ENCODE results near the gene NOL4L. TPM values are rescaled to one million over a fixed set of nuclear protein-coding genes. Genes with fewer than 3 reads are reported as not detected.

Gene NOL4L
- total RNA-seq, 2 donors from 2014 or later, result 9.9 to 28.5 TPM

GRCh38 chr20:32458837-32459220, 126.3 kb downstream of the NOL4L start:
- H3K27me3 Mint-ChIP-seq, result no peaks in the 10 kb centered on the region
- peaks cover 8% of the 10 kb centered on the region for H3K36me3 Mint-ChIP-seq (ENCODE audit: low read depth)
- no peaks in the 10 kb centered on the region for H3K9me3 Mint-ChIP-seq
- H3K27ac Mint-ChIP-seq, result peak overlapping the region; percentile 78
- ATAC-seq (replicated peaks), result no peak
- H3K4me1 Mint-ChIP-seq, result no peaks in the 10 kb centered on the region
- no peak overlapping the region for H3K4me3 Mint-ChIP-seq

GRCh38 chr20:32458061-32458836, 126.9 kb downstream of the NOL4L start:
- H3K4me3 Mint-ChIP-seq, result no peak overlapping the region
- H3K9me3 Mint-ChIP-seq, result no peaks in the 10 kb centered on the region
- H3K27me3 Mint-ChIP-seq, result no peaks in the 10 kb centered on the region
- peaks cover 13% of the 10 kb centered on the region for H3K36me3 Mint-ChIP-seq (ENCODE audit: low read depth)
- no peak for ATAC-seq (replicated peaks)
- H3K4me1 Mint-ChIP-seq, result no peaks in the 10 kb centered on the region
- peak overlapping the region; percentile 78 for H3K27ac Mint-ChIP-seq

- H3K27me3 Mint-ChIP-seq, result no peaks in the 10 kb centered on the region
- H3K9me3 Mint-ChIP-seq, result no peaks in the 10 kb centered on the region
- ATAC-seq (replicated peaks), result no peak
- peaks cover 20% of the 10 kb centered on the region for H3K36me3 Mint-ChIP-seq (ENCODE audit: low read depth)
- peak overlapping the region; percentile 78 for H3K27ac Mint-ChIP-seq
- H3K4me1 Mint-ChIP-seq, result no peaks in the 10 kb centered on the region
- H3K4me3 Mint-ChIP-seq, result no peak overlapping the region
These were observed 127.6 kb downstream of the NOL4L start for GRCh38 chr20:32457479-32457986.

GRCh38 chr20:32456869-32457478, 128.2 kb downstream of the NOL4L start:
- no peak overlapping the region for H3K27ac Mint-ChIP-seq
- peaks cover 16% of the 10 kb centered on the region for H3K36me3 Mint-ChIP-seq (ENCODE audit: low read depth)
- H3K4me1 Mint-ChIP-seq, result no peaks in the 10 kb centered on the region
- no peaks in the 10 kb centered on the region for H3K9me3 Mint-ChIP-seq
- H3K4me3 Mint-ChIP-seq, result no peak overlapping the region
- H3K27me3 Mint-ChIP-seq, result no peaks in the 10 kb centered on the region
- no peak for ATAC-seq (replicated peaks)

- Mint-ChIP-seq H3K27ac (no peak overlapping the region), H3K9me3 (no peaks in the 10 kb centered on the region), H3K4me3 (no peak overlapping the region), H3K36me3 (ENCODE audit: low read depth) (peaks cover 16% of the 10 kb centered on the region), H3K4me1 (no peaks in the 10 kb centered on the region), H3K27me3 (no peaks in the 10 kb centered on the region)
- ATAC-seq (replicated peaks), result no peak
These were observed 129.0 kb downstream of the NOL4L start for GRCh38 chr20:32455901-32456701.

GRCh38 chr20:32455171-32455900, 129.8 kb downstream of the NOL4L start:
- Mint-ChIP-seq H3K4me3 (no peak overlapping the region), H3K27ac (peak overlapping the region; percentile 58), H3K4me1 (no peaks in the 10 kb centered on the region), H3K27me3 (no peaks in the 10 kb centered on the region), H3K9me3 (no peaks in the 10 kb centered on the region), H3K36me3 (ENCODE audit: low read depth) (peaks cover 16% of the 10 kb centered on the region)
- no peak for ATAC-seq (replicated peaks)

GRCh38 chr20:32454164-32455145, 130.7 kb downstream of the NOL4L start:
- no peak for ATAC-seq (replicated peaks)
- H3K4me3 Mint-ChIP-seq, result no peak overlapping the region
- peaks cover 23% of the 10 kb centered on the region for H3K36me3 Mint-ChIP-seq (ENCODE audit: low read depth)
- no peaks in the 10 kb centered on the region for H3K27me3 Mint-ChIP-seq
- no peaks in the 10 kb centered on the region for H3K9me3 Mint-ChIP-seq
- no peaks in the 10 kb centered on the region for H3K4me1 Mint-ChIP-seq
- H3K27ac Mint-ChIP-seq, result peak overlapping the region; percentile 58

GRCh38 chr20:32453467-32454163, 131.5 kb downstream of the NOL4L start:
- ATAC-seq (replicated peaks), result no peak
- Mint-ChIP-seq H3K4me3 (no peak overlapping the region), H3K9me3 (no peaks in the 10 kb centered on the region), H3K27me3 (no peaks in the 10 kb centered on the region), H3K36me3 (ENCODE audit: low read depth) (peaks cover 28% of the 10 kb centered on the region), H3K4me1 (no peaks in the 10 kb centered on the region), H3K27ac (no peak overlapping the region)

GRCh38 chr20:32452776-32453466, 132.2 kb downstream of the NOL4L start:
- Mint-ChIP-seq H3K4me1 (no peaks in the 10 kb centered on the region), H3K27me3 (no peaks in the 10 kb centered on the region), H3K27ac (peak overlapping the region; percentile 56), H3K9me3 (no peaks in the 10 kb centered on the region), H3K4me3 (no peak overlapping the region), H3K36me3 (ENCODE audit: low read depth) (peaks cover 31% of the 10 kb centered on the region)
- no peak for ATAC-seq (replicated peaks)

GRCh38 chr20:32451682-32452461, 133.3 kb downstream of the NOL4L start:
- Mint-ChIP-seq H3K27me3 (no peaks in the 10 kb centered on the region), H3K27ac (peak overlapping the region; percentile 62), H3K9me3 (no peaks in the 10 kb centered on the region), H3K36me3 (ENCODE audit: low read depth) (peaks cover 41% of the 10 kb centered on the region), H3K4me1 (no peaks in the 10 kb centered on the region), H3K4me3 (no peak overlapping the region)
- ATAC-seq (replicated peaks), result no peak

- Mint-ChIP-seq H3K27me3 (no peaks in the 10 kb centered on the region), H3K4me3 (no peak overlapping the region), H3K9me3 (no peaks in the 10 kb centered on the region), H3K4me1 (no peaks in the 10 kb centered on the region), H3K27ac (peak overlapping the region; percentile 62), H3K36me3 (ENCODE audit: low read depth) (peaks cover 44% of the 10 kb centered on the region)
- ATAC-seq (replicated peaks), result no peak
These were observed 133.8 kb downstream of the NOL4L start for GRCh38 chr20:32451340-32451681.

Measured in activated T-helper 17 cell treated with anti-CD3 and anti-CD28 coated beads, Interleukin-2, amount 50 U/mL, for 72 hours (primary cell).